SU-DHL-6 (cell line): ENCODE results near the gene EVI5.

ENCODE experiments used
- H2AFZ ChIP-seq: fragments of 200-600 bp; sonication (generic); 2 replicates; pipeline ENCODE4 v1.6.1; 2014; ENCODE audit warnings: low read depth, mild to moderate bottlenecking, moderate library complexity, mixed read lengths, antibody characterized with exemption, low read length; ENCODE audit not compliant: severe bottlenecking
- H3F3A ChIP-seq: fragments of 200-600 bp; shearing (Covaris generic); 2 replicates; pipeline ENCODE4 v1.6.0; 2016; ENCODE audit warnings: antibody characterized with exemption, mild to moderate bottlenecking; ENCODE audit not compliant: insufficient read depth
- H3K27ac ChIP-seq: fragments of 200-600 bp; sonication (generic); 2 replicates; pipeline ENCODE4 v1.5.1; 2016; ENCODE audit warnings: low read depth, mild to moderate bottlenecking, low read length, moderate library complexity, mixed read lengths
- H3K27me3 ChIP-seq: fragments of 200-600 bp; sonication (generic), shearing (Covaris generic); 2 replicates; pipeline ENCODE4 v1.6.0; 2014; ENCODE audit warnings: mild to moderate bottlenecking, low read length
- H3K36me3 ChIP-seq: fragments of 200-600 bp; sonication (generic); 2 replicates; pipeline ENCODE4 v1.6.1; 2014; ENCODE audit warnings: mild to moderate bottlenecking, low read length, mixed read lengths
- H3K4me2 ChIP-seq: fragments of 300-600, 200-600 bp; shearing (Covaris generic), sonication (generic); 2 replicates; pipeline ENCODE4 v1.6.0; 2014; ENCODE audit warnings: low read length, low read depth, mild to moderate bottlenecking; ENCODE audit not compliant: poor library complexity, severe bottlenecking
- H3K4me3 ChIP-seq: fragments of 200-600 bp; sonication (generic); 2 replicates; pipeline ENCODE4 v1.5.1; 2014; ENCODE audit warnings: antibody characterized with exemption, low read length, mild to moderate bottlenecking, mixed read lengths; ENCODE audit not compliant: insufficient read depth, poor library complexity, severe bottlenecking
- H3K79me2 ChIP-seq: fragments of 200-600 bp; sonication (generic); 2 replicates; pipeline ENCODE4 v1.6.1; 2014; ENCODE audit warnings: mild to moderate bottlenecking, low read length, moderate library complexity; ENCODE audit not compliant: insufficient read depth
- H3K9ac ChIP-seq: fragments of 200-600 bp; sonication (generic); 2 replicates; pipeline ENCODE4 v1.7.0; 2014; ENCODE audit warnings: mild to moderate bottlenecking, low read length
- H3K9me2 ChIP-seq: fragments of 200-600 bp; sonication (generic); replicated peaks from 2 replicates; pipeline ENCODE4 v1.6.1; 2014; ENCODE audit warnings: low read length; ENCODE audit not compliant: insufficient read depth
- H3K9me3 ChIP-seq: fragments of 200-600 bp; sonication (generic); 2 replicates; pipeline ENCODE4 v1.6.1; 2014; ENCODE audit warnings: low read length, mixed read lengths; ENCODE audit not compliant: insufficient read depth
- H4K20me1 ChIP-seq: fragments of 200-600 bp; sonication (generic); 2 replicates; pipeline ENCODE4 v1.6.1; 2014; ENCODE audit warnings: low read depth, mild to moderate bottlenecking, antibody characterized with exemption, low read length, moderate library complexity, mixed read lengths
- EZH2phosphoT487 ChIP-seq: fragments of 200-600 bp; sonication (generic), shearing (Covaris generic); conservative IDR thresholded peaks from 2 replicates; pipeline ENCODE4 v1.6.1; 2018; ENCODE audit warnings: mild to moderate bottlenecking, antibody characterized with exemption, low read length, moderate library complexity, mixed read lengths
- TF ChIP-seq, protein P1 (sequence below): fragments of 200-600 bp; sonication (generic); IDR thresholded peaks from one replicate; pipeline ENCODE4 v1.5.1; 2017; ENCODE audit warnings: antibody characterized with exemption, mild to moderate bottlenecking, low read length, moderate library complexity; ENCODE audit not compliant: insufficient read depth, poor library complexity, severe bottlenecking

The EVI5 gene

DNA sequence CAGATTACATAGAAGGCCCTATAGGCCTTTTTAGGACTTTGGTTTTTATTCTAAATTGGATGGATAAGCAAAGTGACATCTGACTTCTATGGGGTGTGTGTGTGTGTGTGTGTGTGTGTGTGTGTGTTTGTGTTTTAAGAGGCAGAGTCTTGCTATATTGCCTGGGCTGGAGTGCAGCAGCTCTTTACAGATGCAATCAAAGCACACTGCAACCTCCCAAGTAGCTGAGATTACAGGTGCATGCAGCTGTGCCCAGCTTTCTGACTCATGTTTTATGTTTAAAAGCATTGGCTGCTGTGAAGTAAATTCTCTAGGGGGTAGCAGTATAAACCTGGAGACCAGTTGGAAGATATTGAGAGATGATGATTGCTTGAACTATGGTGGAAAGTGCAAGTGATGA, 12.4 kb upstream of the EVI5 start:
- Histone ChIP-seq H3K27me3 (no peaks in the 10 kb centered on the region), H3K36me3 (no peaks in the 10 kb centered on the region), H4K20me1 (no peaks in the 10 kb centered on the region), H3K79me2 (no peaks in the 10 kb centered on the region), H3K27ac (no peak overlapping the region), H3K4me2 (no peak overlapping the region), H3K9me3 (no peaks in the 10 kb centered on the region), H3K9me2 (no peaks in the 10 kb centered on the region), H3K4me3 (no peak overlapping the region), H3F3A (no peaks in the 10 kb centered on the region), H3K9ac (no peak overlapping the region), H2AFZ (no peak overlapping the region)
- TF ChIP-seq EZH2phosphoT487: no peak
- TF ChIP-seq, protein P1, sequence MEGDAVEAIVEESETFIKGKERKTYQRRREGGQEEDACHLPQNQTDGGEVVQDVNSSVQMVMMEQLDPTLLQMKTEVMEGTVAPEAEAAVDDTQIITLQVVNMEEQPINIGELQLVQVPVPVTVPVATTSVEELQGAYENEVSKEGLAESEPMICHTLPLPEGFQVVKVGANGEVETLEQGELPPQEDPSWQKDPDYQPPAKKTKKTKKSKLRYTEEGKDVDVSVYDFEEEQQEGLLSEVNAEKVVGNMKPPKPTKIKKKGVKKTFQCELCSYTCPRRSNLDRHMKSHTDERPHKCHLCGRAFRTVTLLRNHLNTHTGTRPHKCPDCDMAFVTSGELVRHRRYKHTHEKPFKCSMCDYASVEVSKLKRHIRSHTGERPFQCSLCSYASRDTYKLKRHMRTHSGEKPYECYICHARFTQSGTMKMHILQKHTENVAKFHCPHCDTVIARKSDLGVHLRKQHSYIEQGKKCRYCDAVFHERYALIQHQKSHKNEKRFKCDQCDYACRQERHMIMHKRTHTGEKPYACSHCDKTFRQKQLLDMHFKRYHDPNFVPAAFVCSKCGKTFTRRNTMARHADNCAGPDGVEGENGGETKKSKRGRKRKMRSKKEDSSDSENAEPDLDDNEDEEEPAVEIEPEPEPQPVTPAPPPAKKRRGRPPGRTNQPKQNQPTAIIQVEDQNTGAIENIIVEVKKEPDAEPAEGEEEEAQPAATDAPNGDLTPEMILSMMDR: no peak

GRCh38 chr1:92795166-92795565, 10.3 kb upstream of the EVI5 start:
- TF ChIP-seq, protein P1: no peak
- no peak for TF ChIP-seq EZH2phosphoT487
- Histone ChIP-seq H2AFZ (no peak overlapping the region), H3K27me3 (no peaks in the 10 kb centered on the region), H3K27ac (no peak overlapping the region), H3K36me3 (no peaks in the 10 kb centered on the region), H4K20me1 (no peaks in the 10 kb centered on the region), H3K9ac (no peak overlapping the region), H3K9me3 (no peaks in the 10 kb centered on the region), H3F3A (no peaks in the 10 kb centered on the region), H3K79me2 (no peaks in the 10 kb centered on the region), H3K4me3 (no peak overlapping the region), H3K4me2 (no peak overlapping the region), H3K9me2 (no peaks in the 10 kb centered on the region)

DNA sequence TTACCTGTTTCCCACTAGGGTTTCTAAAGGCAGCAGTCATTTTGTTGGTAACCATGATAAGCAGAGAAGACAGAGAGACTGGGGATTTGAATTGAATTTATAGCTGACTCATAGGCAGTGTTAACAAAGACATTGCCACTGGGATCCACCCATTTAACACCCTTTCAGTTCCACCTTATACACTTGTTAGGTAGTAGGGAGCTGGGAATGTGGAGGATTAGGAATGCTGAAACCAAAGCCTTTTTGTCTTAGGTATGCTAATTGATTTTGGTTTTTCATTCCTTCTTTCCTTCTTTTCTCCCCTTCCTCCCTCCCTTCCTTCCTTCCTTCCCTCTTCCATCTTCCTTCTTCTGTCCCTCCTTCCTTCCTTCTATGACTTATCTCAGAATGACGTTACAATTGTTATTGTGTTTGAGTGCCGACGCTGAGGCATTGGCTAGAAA, 7.5 kb upstream of the EVI5 start:
- Histone ChIP-seq H3K36me3 (no peaks in the 10 kb centered on the region), H3F3A (no peaks in the 10 kb centered on the region), H2AFZ (no peak overlapping the region), H3K79me2 (no peaks in the 10 kb centered on the region), H3K9me2 (no peaks in the 10 kb centered on the region), H3K9me3 (no peaks in the 10 kb centered on the region), H3K27me3 (no peaks in the 10 kb centered on the region), H3K4me3 (no peak overlapping the region), H3K9ac (no peak overlapping the region), H3K4me2 (no peak overlapping the region), H3K27ac (no peak overlapping the region), H4K20me1 (no peaks in the 10 kb centered on the region)
- no peak for TF ChIP-seq EZH2phosphoT487
- TF ChIP-seq, protein P1: no peak
